GM19397 (cell line): ENCODE results near the gene SPATA2L.
A peak's percentile ranks its signal among the peaks of the same experiment; 100 is the strongest.

ENCODE experiments used
- ATAC-seq: cut with Tn5 transposase; IDR thresholded peaks from one replicate; pipeline ENCODE4 v1.9.1; 2021; ENCODE audit warnings: mild to moderate bottlenecking, moderate library complexity; ENCODE audit not compliant: unreplicated experiment

The SPATA2L gene

GRCh38 chr16:89729293-89729692 lies 27.8 kb upstream of the SPATA2L start:
- ATAC-seq, result no peak

GRCh38 chr16:89727406-89728120 lies 26.1 kb upstream of the SPATA2L start:
- ATAC-seq, result no peak

GRCh38 chr16:89723279-89724250 lies 22.1 kb upstream of the SPATA2L start:
- ATAC-seq, result no peak

- peak; percentile 16 for ATAC-seq
Observed at GRCh38 chr16:89722392-89723278, 21.1 kb upstream of the SPATA2L start.

GRCh38 chr16:89721546-89722391 lies 20.3 kb upstream of the SPATA2L start:
- peak; percentile 28 for ATAC-seq

- peak; percentile 55 for ATAC-seq
Observed at GRCh38 chr16:89720813-89721545, 19.5 kb upstream of the SPATA2L start, which contains the start of the genes VPS9D1 and ZNF276. Gene VPS9D1, minus strand, starts transcription at chr16:89720898. Its CDS starts 37 bp downstream, at chr16:89720861. Gene ZNF276, plus strand, starts transcription at chr16:89721537. Its CDS starts 104 bp downstream, at chr16:89721641.

GRCh38 chr16:89720551-89720812 lies 19.0 kb upstream of the SPATA2L start:
- ATAC-seq, result peak; percentile 21

GRCh38 chr16:89717688-89718505 lies 16.4 kb upstream of the SPATA2L start:
- ATAC-seq, result no peak

GRCh38 chr16:89716916-89717687 lies 15.6 kb upstream of the SPATA2L start:
- ATAC-seq, result no peak

GRCh38 chr16:89716493-89716892 lies 15.0 kb upstream of the SPATA2L start:
- no peak for ATAC-seq

- ATAC-seq, result no peak
Observed at GRCh38 chr16:89712274-89712781, 10.8 kb upstream of the SPATA2L start.

GRCh38 chr16:89711601-89712273 lies 10.2 kb upstream of the SPATA2L start:
- ATAC-seq, result no peak

- no peak for ATAC-seq
Observed at GRCh38 chr16:89710709-89711564, 9.4 kb upstream of the SPATA2L start.

- ATAC-seq, result no peak
Observed at GRCh38 chr16:89709716-89710432, 8.4 kb upstream of the SPATA2L start.

GRCh38 chr16:89709166-89709565 lies 7.7 kb upstream of the SPATA2L start:
- no peak for ATAC-seq
